IMR-90 (cell line): ENCODE measurements around the gene MYH16.

ENCODE experiments used
- BHLHE40 ChIP-seq: fragments of 150-350 bp; IDR thresholded peaks from 2 replicates; pipeline ENCODE4 v1.6.1; 2016; ENCODE audit warnings: mild to moderate bottlenecking, low read depth, low read length
- CEBPB ChIP-seq: IDR thresholded peaks from 2 replicates; pipeline ENCODE4 v1.6.1; 2012; ENCODE audit warnings: low read depth, low read length, improper control_type of control experiment
- MXI1 ChIP-seq: IDR thresholded peaks from 2 replicates; pipeline ENCODE4 v1.6.1; 2012; ENCODE audit warnings: low read depth, mild to moderate bottlenecking, low read length, moderate library complexity, borderline replicate concordance
- POLR2A ChIP-seq: IDR thresholded peaks from 2 replicates; pipeline ENCODE4 v1.6.1; 2012; ENCODE audit warnings: mild to moderate bottlenecking, low read depth, low read length
- RAD21 ChIP-seq: IDR thresholded peaks from 2 replicates; pipeline ENCODE4 v1.6.1; 2012; ENCODE audit warnings: low read length, improper control_type of control experiment
- RCOR1 ChIP-seq: IDR thresholded peaks from 2 replicates; pipeline ENCODE4 v1.6.1; 2012; ENCODE audit warnings: mild to moderate bottlenecking, low read length, improper control_type of control experiment; ENCODE audit not compliant: insufficient replicate concordance
- RFX5 ChIP-seq: IDR thresholded peaks from 2 replicates; pipeline ENCODE4 v1.8.0; 2012; ENCODE audit warnings: low read depth, mild to moderate bottlenecking, low read length, moderate library complexity
- SMC3 ChIP-seq: fragments of 150-350 bp; IDR thresholded peaks from 2 replicates; pipeline ENCODE4 v1.6.1; 2016; ENCODE audit warnings: low read depth, mild to moderate bottlenecking, antibody characterized with exemption, low read length, moderate library complexity
- TF ChIP-seq, protein P1 (sequence below): conservative IDR thresholded peaks from 2 replicates; pipeline ENCODE4 v1.5.1; 2012; ENCODE audit warnings: mild to moderate bottlenecking, low read depth, low read length, improper control_type of control experiment
- TF ChIP-seq, protein P2 (sequence below): fragments of 150-350 bp; IDR thresholded peaks from 2 replicates; pipeline ENCODE4 v1.6.1; 2017; ENCODE audit warnings: mild to moderate bottlenecking, antibody characterized with exemption, low read length, low read depth
- TF ChIP-seq, protein P3 (sequence below): fragments of 150-350 bp; IDR thresholded peaks from 2 replicates; pipeline ENCODE4 v1.6.1; 2016; ENCODE audit warnings: low read depth, mild to moderate bottlenecking, low read length, moderate library complexity, borderline replicate concordance

DNA sequence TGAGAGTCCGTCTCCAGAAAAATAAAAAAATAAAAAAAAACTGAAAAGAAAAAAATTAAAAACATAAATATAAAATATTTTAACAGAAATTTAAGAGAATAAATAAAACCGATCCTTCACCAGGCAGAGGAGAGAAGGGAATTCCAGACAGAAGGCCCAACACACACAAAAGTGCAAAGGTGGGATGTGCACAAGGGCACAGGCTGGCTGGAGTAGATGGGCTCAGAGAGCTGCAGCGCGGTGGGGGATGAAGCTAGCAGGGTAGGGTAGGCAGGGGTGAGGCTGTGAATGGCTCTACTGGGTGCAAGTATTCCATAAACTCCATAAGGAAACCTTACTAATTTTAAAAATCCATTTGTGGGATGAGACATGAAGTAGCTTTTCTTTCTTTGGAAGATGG, 37.4 kb downstream of the MYH16 start:
- TF ChIP-seq MXI1 (no peak), CEBPB (no peak), POLR2A (no peak), SMC3 (no peak), RFX5 (no peak), RCOR1 (no peak), BHLHE40 (no peak), RAD21 (no peak)
- TF ChIP-seq, protein P1, sequence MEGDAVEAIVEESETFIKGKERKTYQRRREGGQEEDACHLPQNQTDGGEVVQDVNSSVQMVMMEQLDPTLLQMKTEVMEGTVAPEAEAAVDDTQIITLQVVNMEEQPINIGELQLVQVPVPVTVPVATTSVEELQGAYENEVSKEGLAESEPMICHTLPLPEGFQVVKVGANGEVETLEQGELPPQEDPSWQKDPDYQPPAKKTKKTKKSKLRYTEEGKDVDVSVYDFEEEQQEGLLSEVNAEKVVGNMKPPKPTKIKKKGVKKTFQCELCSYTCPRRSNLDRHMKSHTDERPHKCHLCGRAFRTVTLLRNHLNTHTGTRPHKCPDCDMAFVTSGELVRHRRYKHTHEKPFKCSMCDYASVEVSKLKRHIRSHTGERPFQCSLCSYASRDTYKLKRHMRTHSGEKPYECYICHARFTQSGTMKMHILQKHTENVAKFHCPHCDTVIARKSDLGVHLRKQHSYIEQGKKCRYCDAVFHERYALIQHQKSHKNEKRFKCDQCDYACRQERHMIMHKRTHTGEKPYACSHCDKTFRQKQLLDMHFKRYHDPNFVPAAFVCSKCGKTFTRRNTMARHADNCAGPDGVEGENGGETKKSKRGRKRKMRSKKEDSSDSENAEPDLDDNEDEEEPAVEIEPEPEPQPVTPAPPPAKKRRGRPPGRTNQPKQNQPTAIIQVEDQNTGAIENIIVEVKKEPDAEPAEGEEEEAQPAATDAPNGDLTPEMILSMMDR = no peak
- TF ChIP-seq, protein P2, sequence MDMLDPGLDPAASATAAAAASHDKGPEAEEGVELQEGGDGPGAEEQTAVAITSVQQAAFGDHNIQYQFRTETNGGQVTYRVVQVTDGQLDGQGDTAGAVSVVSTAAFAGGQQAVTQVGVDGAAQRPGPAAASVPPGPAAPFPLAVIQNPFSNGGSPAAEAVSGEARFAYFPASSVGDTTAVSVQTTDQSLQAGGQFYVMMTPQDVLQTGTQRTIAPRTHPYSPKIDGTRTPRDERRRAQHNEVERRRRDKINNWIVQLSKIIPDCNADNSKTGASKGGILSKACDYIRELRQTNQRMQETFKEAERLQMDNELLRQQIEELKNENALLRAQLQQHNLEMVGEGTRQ = no peak
- TF ChIP-seq, protein P3, sequence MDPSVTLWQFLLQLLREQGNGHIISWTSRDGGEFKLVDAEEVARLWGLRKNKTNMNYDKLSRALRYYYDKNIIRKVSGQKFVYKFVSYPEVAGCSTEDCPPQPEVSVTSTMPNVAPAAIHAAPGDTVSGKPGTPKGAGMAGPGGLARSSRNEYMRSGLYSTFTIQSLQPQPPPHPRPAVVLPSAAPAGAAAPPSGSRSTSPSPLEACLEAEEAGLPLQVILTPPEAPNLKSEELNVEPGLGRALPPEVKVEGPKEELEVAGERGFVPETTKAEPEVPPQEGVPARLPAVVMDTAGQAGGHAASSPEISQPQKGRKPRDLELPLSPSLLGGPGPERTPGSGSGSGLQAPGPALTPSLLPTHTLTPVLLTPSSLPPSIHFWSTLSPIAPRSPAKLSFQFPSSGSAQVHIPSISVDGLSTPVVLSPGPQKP = no peak
